ENCODE measurements around the gene PRKCD. TPM values are rescaled to one million over a fixed set of nuclear protein-coding genes. Genes with fewer than 3 reads are reported as not detected.

PRKCD gene
- total RNA-seq, 4 donors from 2014 or later = 27.9 to 31.3 (median 29.3) TPM

DNA sequence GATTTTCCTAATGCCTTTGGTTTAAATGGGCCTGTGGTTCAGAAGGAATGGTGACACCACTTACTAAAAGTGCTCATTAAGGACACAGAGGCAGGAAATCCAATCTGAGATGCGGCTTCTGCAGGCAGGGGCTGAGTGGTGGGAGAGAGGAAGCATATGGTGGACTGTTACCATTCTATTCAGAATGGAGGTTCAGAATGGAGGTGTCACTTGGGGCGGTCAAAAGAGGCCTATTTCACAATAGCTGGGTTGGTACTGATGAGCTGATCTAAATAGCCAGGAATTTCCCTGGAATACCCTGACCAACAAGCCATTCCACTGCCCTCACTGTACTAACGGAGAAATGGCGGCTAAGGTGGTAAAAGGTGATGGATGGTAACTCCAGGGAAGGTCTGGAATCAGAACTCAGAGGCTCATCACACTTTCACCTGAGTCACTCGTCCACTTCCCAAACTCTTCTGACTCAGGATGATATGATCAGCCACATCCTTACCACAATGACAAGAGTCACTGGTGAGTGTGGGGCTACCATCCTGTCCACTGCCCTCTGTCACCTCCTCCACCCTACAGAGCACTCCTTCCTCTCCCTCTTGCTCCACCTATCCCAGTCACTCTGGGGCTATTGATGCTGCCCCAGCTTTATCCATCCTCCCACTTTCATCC, 46.5 kb upstream of the PRKCD start:
- peaks cover 8% of the 10 kb centered on the region for H3K4me1 ChIP-seq
- no peak for DNase-seq (ENCODE audit: low spot score in 2 of 2)
- H3K27ac ChIP-seq = no peak overlapping the region
- no peak overlapping the region for H3K4me3 ChIP-seq
- H3K36me3 ChIP-seq = peaks cover 53% of the 10 kb centered on the region
- H3K9me3 ChIP-seq = no peaks in the 10 kb centered on the region
- WGBS = 91% methylated on average over 5 of the region's 5 CpGs
- H3K27me3 ChIP-seq = no peaks in the 10 kb centered on the region
- TF ChIP-seq, protein P1, sequence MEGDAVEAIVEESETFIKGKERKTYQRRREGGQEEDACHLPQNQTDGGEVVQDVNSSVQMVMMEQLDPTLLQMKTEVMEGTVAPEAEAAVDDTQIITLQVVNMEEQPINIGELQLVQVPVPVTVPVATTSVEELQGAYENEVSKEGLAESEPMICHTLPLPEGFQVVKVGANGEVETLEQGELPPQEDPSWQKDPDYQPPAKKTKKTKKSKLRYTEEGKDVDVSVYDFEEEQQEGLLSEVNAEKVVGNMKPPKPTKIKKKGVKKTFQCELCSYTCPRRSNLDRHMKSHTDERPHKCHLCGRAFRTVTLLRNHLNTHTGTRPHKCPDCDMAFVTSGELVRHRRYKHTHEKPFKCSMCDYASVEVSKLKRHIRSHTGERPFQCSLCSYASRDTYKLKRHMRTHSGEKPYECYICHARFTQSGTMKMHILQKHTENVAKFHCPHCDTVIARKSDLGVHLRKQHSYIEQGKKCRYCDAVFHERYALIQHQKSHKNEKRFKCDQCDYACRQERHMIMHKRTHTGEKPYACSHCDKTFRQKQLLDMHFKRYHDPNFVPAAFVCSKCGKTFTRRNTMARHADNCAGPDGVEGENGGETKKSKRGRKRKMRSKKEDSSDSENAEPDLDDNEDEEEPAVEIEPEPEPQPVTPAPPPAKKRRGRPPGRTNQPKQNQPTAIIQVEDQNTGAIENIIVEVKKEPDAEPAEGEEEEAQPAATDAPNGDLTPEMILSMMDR (IDR thresholded peaks at IDR 0.05) = no peak
- TF ChIP-seq POLR2A (IDR thresholded peaks at IDR 0.05) (no peak), EP300 (IDR thresholded peaks at IDR 0.05) (no peak), POLR2AphosphoS5 (IDR thresholded peaks at IDR 0.05) (no peak)

DNA sequence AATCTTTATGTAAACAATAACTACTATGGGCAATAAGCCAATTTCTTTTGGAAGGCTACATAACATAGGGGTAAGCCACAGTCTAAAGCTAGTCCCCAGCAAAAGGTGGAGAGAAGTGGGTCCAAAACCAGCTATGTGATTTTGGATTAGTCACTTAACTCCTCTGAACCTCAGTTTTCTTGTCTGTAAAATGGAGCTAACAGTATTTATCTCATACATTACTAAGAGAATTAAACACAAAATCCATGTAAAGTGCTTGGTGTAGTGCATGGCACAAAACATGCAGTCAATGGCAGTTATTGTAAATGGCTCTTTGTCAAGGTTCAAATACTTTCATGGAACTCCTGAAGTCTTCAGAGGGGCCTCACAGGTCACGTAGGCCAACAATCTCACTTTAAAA, 44.1 kb upstream of the PRKCD start:
- H3K36me3 ChIP-seq = peaks cover 72% of the 10 kb centered on the region
- TF ChIP-seq POLR2AphosphoS5 (IDR thresholded peaks at IDR 0.05) (no peak), POLR2A (IDR thresholded peaks at IDR 0.05) (no peak), EP300 (IDR thresholded peaks at IDR 0.05) (no peak)
- TF ChIP-seq, protein P1 (IDR thresholded peaks at IDR 0.05) = no peak
- no peaks in the 10 kb centered on the region for H3K27me3 ChIP-seq
- H3K27ac ChIP-seq = no peak overlapping the region
- H3K4me1 ChIP-seq = no peaks in the 10 kb centered on the region
- no peak for DNase-seq (ENCODE audit: low spot score in 2 of 2)
- no peaks in the 10 kb centered on the region for H3K9me3 ChIP-seq
- H3K4me3 ChIP-seq = no peak overlapping the region
- WGBS = 100% methylated on average over 1 of the region's 1 CpG

DNA sequence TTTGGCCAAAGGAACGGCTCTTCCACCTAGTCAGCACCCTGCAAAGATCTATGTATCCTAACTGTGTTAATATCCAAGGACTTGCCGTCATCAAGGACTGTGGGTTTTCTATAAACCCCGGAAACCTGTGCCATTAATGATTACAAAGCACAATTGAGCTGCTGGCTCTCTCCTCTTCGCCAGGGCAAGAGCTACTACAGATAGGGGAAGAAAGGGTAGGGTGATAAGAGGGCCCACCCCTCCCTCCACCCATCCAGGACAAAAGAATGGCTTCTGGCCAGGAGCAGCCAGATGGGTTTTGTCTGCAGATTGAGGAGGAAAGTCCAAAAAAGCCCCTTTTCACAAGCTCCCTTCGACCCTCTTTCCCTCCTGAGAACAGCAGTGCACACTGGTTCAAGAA, 40.7 kb upstream of the PRKCD start:
- peaks cover 96% of the 10 kb centered on the region for H3K36me3 ChIP-seq
- DNase-seq (ENCODE audit: low spot score in 2 of 2) = no peak
- H3K9me3 ChIP-seq = no peaks in the 10 kb centered on the region
- no peaks in the 10 kb centered on the region for H3K4me1 ChIP-seq
- TF ChIP-seq POLR2AphosphoS5 (IDR thresholded peaks at IDR 0.05) (no peak), EP300 (IDR thresholded peaks at IDR 0.05) (no peak), POLR2A (IDR thresholded peaks at IDR 0.05) (no peak)
- TF ChIP-seq, protein P1 (IDR thresholded peaks at IDR 0.05) = no peak
- WGBS = 91% methylated on average over 5 of the region's 5 CpGs
- H3K4me3 ChIP-seq = no peak overlapping the region
- no peak overlapping the region for H3K27ac ChIP-seq
- no peaks in the 10 kb centered on the region for H3K27me3 ChIP-seq

DNA sequence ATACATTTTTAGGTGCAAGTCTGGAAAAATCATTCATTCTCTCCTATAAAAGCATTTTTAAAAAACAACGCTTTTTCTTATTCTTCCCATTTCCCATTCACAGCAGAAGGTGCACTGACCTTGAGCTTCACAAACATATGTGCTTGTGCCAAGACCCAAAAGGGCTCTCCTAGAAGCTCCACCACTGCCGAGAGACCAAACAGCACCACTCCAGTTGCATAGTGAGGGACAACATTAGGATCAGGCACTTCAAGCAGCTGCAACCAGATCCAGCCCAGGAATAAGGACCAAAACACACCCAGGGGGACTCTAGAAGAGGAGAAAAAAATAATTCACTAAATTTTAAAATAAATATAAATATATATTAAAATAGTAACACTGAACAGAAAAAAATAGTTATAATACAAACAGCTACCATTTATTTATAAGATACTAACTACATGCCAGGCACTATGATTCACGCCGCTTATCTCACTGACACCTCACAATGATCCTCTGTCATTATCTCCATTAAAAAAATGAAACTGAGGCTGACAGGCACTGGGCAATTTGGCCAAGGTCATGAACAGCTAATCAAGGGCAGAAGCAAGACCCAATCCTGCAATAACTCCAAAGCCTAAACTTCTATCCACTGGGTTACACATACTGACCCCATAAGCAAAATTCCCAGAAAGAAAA, 38.6 kb upstream of the PRKCD start:
- H3K27ac ChIP-seq = no peak overlapping the region
- peaks cover 88% of the 10 kb centered on the region for H3K36me3 ChIP-seq
- H3K4me1 ChIP-seq = no peaks in the 10 kb centered on the region
- no peak overlapping the region for H3K4me3 ChIP-seq
- no peak for TF ChIP-seq EP300 (IDR thresholded peaks at IDR 0.05)
- no peak for TF ChIP-seq POLR2A (IDR thresholded peaks at IDR 0.05)
- TF ChIP-seq, protein P1 (IDR thresholded peaks at IDR 0.05) = no peak
- TF ChIP-seq POLR2AphosphoS5 (IDR thresholded peaks at IDR 0.05) = no peak
- 90% methylated on average over 4 of the region's 4 CpGs for WGBS
- H3K9me3 ChIP-seq = no peaks in the 10 kb centered on the region
- no peak for DNase-seq (ENCODE audit: low spot score in 2 of 2)
- H3K27me3 ChIP-seq = no peaks in the 10 kb centered on the region

DNA sequence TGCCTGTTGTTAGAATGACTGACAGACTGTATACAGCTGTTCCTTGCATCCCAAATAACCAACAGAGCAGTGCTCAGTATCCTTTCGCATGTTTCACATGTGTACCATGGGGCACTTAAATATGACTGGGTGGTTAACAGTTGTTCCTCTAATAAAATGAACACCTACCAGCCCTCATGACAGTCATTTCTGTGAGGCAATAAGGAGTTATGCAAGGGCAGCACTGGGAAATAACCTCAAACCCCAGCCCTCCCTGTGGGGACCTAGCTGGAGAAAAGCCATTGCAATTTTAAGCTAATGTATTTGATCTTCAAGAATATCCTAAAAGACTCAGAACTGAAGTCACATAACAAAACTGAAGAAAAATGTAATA, 38.1 kb upstream of the PRKCD start:
- peaks cover 82% of the 10 kb centered on the region for H3K36me3 ChIP-seq
- TF ChIP-seq EP300 (IDR thresholded peaks at IDR 0.05) = no peak
- TF ChIP-seq POLR2A (IDR thresholded peaks at IDR 0.05) = no peak
- TF ChIP-seq, protein P1 (IDR thresholded peaks at IDR 0.05) = no peak
- no peak for TF ChIP-seq POLR2AphosphoS5 (IDR thresholded peaks at IDR 0.05)
- 90% methylated on average over 1 of the region's 1 CpG for WGBS
- H3K4me1 ChIP-seq = no peaks in the 10 kb centered on the region
- H3K9me3 ChIP-seq = no peaks in the 10 kb centered on the region
- H3K27me3 ChIP-seq = no peaks in the 10 kb centered on the region
- no peak overlapping the region for H3K4me3 ChIP-seq
- no peak overlapping the region for H3K27ac ChIP-seq
- no peak for DNase-seq (ENCODE audit: low spot score in 2 of 2)
